Glomerular endothelial cell (primary cell): ENCODE measurements around the gene TMEM143. TPM values are rescaled to one million over a fixed set of nuclear protein-coding genes. Genes with fewer than 3 reads are reported as not detected.
"Not testable (repeated sequence)": the region's sequence is repeated elsewhere in the genome, so short reads cannot be mapped to it uniquely, and the experiment has no call there.

Source experiments
- DNase-seq: peaks from one replicate; pipeline ENCODE4 v3.0.0-alpha.2; 2011; ENCODE audit warnings: low read depth, low spot score; ENCODE audit errors: extremely low read depth
- total RNA-seq: library from RNA; depleted of rRNA; stranded (reverse); fragments of >200 nt; gene quantifications from 2 replicates; pipeline ENCODE4 v1.2.3, GENCODE V29; 2015

The TMEM143 gene
- total RNA-seq, 1 donor from 2014 or later: 5.1 TPM

DNA sequence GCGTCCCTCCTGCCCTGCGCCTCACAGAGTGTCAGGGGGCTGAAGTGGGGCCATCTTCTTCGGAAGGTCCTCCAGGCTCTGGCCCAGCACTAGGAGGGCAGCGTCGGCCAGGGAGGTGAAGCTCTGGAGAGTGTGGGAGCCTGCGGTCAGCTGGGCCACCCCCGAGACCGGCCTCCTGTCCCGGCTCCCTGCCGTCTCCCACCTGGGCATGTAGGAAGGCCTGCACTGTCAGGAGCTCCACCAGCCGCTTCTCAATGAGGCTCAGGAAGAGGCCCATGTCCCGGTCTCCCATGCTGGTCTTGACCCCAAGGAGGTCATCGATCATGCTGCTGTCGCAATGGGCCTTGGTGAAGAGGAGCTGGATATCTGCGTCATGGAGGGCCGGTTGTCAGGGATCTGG lies 65.8 kb downstream of the TMEM143 start:
- DNase-seq: no peak

DNA sequence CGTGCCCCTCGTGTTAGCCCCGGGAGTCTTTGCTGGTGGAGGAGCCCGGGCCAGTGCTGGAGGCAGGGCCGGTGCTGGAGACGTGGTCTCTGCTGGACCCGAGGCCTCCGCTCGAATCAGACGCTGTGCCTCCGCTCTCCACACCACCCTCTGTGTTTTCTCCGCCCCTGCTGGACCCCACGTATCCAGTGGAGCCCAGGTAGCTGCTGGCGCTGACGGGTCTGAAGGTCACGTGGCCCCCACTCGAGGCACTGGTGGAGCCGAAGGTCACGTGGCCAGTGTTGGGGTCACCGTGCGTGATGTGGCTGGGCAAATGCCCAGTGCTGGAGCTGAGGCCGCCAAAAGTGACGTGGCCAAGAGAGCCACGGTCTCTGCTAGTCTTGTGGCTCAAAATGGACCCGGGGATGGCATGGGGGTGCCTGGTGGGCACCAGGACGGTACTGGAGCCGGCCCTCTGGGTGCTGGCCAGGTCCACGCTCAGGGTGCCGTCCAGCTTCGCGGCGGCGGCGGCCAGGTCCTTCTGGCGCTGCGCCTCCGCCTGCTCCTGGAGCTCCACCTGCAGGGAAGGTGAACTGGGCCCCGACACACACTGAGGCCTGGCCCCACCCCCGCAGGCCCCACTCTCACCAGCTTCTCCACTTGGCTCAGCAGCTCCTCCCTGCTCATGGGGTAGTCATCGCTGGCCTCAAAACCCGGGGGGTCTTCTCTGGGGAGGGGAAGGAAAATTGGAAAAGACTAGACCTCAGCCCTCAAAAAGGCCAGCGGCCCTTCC lies 66.6 kb downstream of the TMEM143 start:
- DNase-seq: no peak

DNA sequence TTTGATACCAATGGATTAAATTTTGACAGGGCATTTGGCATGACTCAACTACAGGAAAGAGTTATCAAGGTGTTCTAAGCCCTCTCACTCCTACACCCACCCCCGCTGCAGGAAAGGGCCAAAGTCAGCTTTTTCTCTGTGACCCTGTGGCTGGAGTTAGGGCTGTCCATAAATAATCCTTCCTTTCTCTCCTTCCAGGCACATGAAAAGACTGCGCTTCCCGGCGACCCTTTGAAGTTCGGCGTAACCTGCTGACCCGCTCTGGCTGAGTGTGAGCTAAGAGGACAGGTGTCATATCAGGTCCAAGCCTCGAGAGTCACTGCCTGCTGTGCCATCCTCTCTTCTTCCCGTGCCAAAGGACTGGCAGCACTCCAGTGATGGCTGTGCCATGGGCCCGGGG lies 68.3 kb downstream of the TMEM143 start:
- DNase-seq: no peak

DNA sequence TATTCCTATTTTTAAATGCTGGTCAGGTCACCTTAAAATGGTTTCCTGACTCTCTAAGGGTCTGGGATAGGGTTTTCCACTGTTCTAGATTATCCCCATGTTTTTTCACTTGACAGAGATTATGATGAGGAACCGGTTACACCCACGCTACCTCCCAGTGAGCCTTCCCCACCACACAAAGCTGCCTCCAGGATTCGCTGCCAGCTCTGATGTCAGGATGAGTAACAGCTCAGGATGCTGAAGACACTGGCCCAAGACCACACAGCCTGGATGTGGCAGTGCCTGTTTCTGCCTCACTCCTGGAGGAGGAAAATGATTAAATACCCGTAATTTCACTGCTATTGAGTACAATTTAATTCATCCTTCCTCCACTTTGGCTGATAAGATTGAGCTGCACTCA lies 70.9 kb downstream of the TMEM143 start:
- no peak for DNase-seq

DNA sequence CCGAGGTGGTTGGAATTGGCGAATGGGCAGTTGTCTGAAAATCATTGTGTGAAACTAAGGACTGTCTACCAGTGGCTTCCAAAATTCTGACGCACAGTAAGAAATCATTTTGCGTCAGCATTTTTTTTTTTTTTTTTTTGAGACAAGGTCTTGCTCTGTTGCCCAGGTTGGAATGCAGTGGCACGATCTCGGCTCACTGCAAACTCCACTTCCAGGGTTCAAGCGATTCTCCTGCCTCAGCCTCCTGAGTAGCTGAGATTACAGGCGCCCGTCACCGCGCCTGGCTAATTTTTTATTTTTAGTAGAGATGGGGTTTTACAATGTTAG lies 72.3 kb downstream of the TMEM143 start:
- not testable (repeated sequence) for DNase-seq

DNA sequence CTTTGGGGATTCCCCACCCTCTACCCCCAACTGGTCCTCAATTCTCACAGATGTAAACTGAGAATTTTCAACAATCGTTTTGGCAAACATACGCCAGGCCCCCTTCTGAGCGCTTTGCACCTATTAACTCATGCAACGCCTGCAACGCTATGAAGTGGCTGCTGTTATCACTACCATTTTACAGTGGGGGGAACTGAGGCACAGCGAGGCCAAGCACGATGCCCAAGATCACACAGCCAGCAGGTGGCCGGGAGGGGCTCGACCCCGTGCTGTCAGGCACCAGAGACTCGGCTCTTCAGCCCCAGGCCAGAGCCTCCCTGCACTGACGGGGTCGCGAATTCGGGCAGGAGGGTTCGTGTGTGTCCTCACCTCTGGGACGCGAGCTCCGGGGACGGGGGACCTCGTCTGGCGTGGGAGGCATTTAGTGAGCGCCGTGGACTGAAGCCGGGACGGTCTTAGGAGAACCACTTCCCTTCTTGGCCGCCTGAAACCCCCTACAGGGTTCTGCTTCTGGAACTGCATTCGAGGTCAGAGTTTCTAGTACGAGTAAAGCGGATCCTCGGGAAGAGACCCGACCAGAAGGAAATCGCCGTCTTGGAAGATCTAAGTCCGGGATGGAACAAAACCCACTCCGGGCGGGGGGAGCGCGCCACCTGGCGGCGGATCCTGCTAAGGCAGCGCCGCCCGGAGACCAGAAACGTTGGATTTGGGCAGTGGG lies 72.8 kb downstream of the TMEM143 start:
- DNase-seq: no peak

DNA sequence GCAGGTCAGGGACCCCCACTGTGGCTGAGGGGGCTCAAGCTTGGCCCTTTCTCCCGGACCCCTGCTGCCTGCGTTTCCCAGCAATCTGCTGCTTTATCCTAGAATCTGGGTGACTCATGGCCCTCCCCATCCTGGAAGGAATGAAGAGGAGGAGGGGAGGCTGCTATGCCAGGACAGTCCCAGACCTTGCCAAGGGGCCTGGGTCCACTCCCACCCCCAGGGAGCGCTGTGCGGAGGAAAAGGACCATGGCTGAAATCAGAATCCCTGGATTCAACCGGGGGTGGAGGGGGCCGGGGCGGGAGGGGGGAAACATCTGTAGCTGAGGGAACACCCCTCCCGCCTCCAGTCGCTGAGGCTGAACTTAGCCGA lies 73.4 kb downstream of the TMEM143 start:
- no peak for DNase-seq

DNA sequence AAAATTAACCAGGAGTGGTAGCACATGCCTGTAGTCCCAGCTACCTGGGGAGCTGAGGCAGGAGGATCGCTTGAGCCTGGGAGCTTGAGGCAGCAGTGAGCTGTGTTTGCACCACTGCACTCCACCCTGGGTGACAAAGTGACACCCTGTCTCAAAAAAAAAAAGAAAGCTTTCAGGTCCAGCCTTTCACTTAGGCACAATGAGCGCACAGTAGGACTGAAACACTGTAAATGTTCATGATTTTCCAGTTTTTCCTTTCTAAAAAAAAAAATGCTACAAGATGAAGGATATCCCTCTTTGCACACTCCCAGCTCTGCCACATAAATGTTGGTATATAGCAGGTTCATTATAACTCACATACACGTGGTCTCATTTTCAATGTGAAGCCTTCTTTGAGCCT lies 76.0 kb downstream of the TMEM143 start:
- DNase-seq: no peak

DNA sequence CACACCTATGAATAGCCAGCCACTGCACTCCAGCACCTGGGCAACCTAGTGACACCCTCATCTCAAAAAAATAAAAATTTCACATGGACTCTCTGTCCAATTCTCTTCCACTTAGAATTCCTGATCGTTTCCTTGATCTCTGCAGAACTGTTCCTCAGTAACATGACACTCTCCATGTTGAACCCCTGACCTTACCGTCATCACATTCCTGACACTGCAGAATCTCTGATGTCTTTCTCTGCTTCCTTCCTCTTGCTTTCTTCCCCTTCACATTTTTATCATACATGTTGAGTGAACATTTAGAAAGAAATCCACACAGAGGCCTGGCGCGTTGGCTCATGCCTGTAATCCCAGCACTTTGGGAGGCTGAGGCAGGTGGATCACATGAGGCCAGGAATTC lies 78.8 kb downstream of the TMEM143 start:
- DNase-seq: no peak

DNA sequence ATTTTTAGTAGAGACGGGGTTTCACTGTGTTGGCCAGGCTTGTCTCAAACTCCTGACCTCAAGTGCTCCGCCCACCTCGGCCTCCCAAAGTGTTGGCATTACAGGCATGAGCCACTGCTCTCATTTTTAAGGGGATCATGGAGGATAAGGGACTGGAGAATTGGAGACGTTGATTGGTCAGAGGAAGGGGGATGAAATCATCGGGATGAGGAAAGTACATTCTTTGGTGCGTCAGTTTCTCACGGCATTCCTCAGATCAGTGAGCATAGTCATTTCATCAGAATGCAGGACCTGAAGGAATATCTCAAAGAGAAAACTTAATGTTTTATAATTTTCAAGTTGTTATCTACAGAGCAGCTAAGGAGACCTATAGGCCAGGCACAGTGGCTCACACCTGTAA lies 79.8 kb downstream of the TMEM143 start:
- no peak for DNase-seq

Other genes with a start within 250 kb of the TMEM143 start
- gene LIG1, start 193.6 kb downstream of the TMEM143 start, total RNA-seq: 42.9 and 47.3 TPM in 2 replicates
- 3.6 and 6.5 TPM in 2 replicates for gene ZSWIM9, start 193.3 kb downstream of the TMEM143 start, total RNA-seq
- gene CARD8, start 108.0 kb downstream of the TMEM143 start, total RNA-seq: 78.5 and 116 TPM in 2 replicates
- gene ZNF114, start 93.9 kb downstream of the TMEM143 start, total RNA-seq: 0.23 and 1.2 TPM in 2 replicates
- gene EMP3, start 38.4 kb downstream of the TMEM143 start, total RNA-seq: 37.7 and 44.7 TPM in 2 replicates
- gene SYNGR4, start 427 bp upstream of the TMEM143 start, total RNA-seq: not detected in 2 replicates
- gene KDELR1, start 27.6 kb upstream of the TMEM143 start, total RNA-seq: 174 and 177 TPM in 2 replicates
- gene GRIN2D, start 29.7 kb upstream of the TMEM143 start, total RNA-seq: 0.53 and 0.76 TPM in 2 replicates
- gene GRWD1, start 82.0 kb upstream of the TMEM143 start, total RNA-seq: 34.2 and 35.7 TPM in 2 replicates
- gene KCNJ14, start 91.6 kb upstream of the TMEM143 start, total RNA-seq: 0.73 and 1.2 TPM in 2 replicates
- 78.1 and 91.0 TPM in 2 replicates for gene CYTH2, start 105.4 kb upstream of the TMEM143 start, total RNA-seq
- not detected in 2 replicates for gene LMTK3, start 147.9 kb upstream of the TMEM143 start, total RNA-seq
- 0.19 TPM in 1 of 2 replicates, not detected in the other for gene SULT2B1, start 188.2 kb upstream of the TMEM143 start, total RNA-seq
- not detected in 2 replicates for gene SPACA4, start 242.8 kb upstream of the TMEM143 start, total RNA-seq